ENCODE results near the gene DIDO1.

DIDO1 gene

GRCh38 chr20:62965363-62965771 is 39.1 kb upstream of the DIDO1 start:
- Histone ChIP-seq H3K36me3 (ENCODE audit: control insufficient read depth, insufficient read depth, low read length) (no peaks in the 10 kb centered on the region), H3K4me3 (ENCODE audit: low read depth, low read length) (no peak overlapping the region), H3K4me2 (ENCODE audit: low read length) (no peak overlapping the region), H2AFZ (no peak overlapping the region), H3K27me3 (ENCODE audit: control insufficient read depth, insufficient read depth, low read length) (no peaks in the 10 kb centered on the region), H3K9me3 (ENCODE audit: control insufficient read depth, low read length) (no peaks in the 10 kb centered on the region), H3K4me1 (no peaks in the 10 kb centered on the region), H3K79me2 (no peaks in the 10 kb centered on the region), H3K27ac (no peak overlapping the region), H3K9ac (no peak overlapping the region)
- no peak for TF ChIP-seq CTCF (IDR thresholded peaks at IDR 0.05)

- Histone ChIP-seq H3K27ac (no peak overlapping the region), H3K4me1 (no peaks in the 10 kb centered on the region), H3K79me2 (no peaks in the 10 kb centered on the region), H3K4me2 (ENCODE audit: low read length) (no peak overlapping the region), H2AFZ (no peak overlapping the region), H3K36me3 (ENCODE audit: control insufficient read depth, insufficient read depth, low read length) (no peaks in the 10 kb centered on the region), H3K4me3 (ENCODE audit: low read depth, low read length) (no peak overlapping the region), H3K9ac (no peak overlapping the region), H3K27me3 (ENCODE audit: control insufficient read depth, insufficient read depth, low read length) (no peaks in the 10 kb centered on the region), H3K9me3 (ENCODE audit: control insufficient read depth, low read length) (no peaks in the 10 kb centered on the region)
- TF ChIP-seq CTCF (IDR thresholded peaks at IDR 0.05), result no peak
Observed at GRCh38 chr20:62964700-62965099, 38.4 kb upstream of the DIDO1 start.

- Histone ChIP-seq H3K9ac (no peak overlapping the region), H3K4me2 (ENCODE audit: low read length) (no peak overlapping the region), H3K27me3 (ENCODE audit: control insufficient read depth, insufficient read depth, low read length) (no peaks in the 10 kb centered on the region), H3K36me3 (ENCODE audit: control insufficient read depth, insufficient read depth, low read length) (no peaks in the 10 kb centered on the region), H3K79me2 (no peaks in the 10 kb centered on the region), H3K9me3 (ENCODE audit: control insufficient read depth, low read length) (no peaks in the 10 kb centered on the region), H3K27ac (no peak overlapping the region), H2AFZ (no peak overlapping the region), H3K4me1 (no peaks in the 10 kb centered on the region), H3K4me3 (ENCODE audit: low read depth, low read length) (no peak overlapping the region)
- TF ChIP-seq CTCF (IDR thresholded peaks at IDR 0.05), result no peak
Observed at GRCh38 chr20:62963614-62964397, 37.5 kb upstream of the DIDO1 start.

- no peak overlapping the region for H3K4me2 ChIP-seq (ENCODE audit: low read length)
- no peak overlapping the region for H3K27ac ChIP-seq
- H3K27me3 ChIP-seq (ENCODE audit: control insufficient read depth, insufficient read depth, low read length), result no peaks in the 10 kb centered on the region
- TF ChIP-seq CTCF (IDR thresholded peaks at IDR 0.05), result no peak
- H3K9ac ChIP-seq, result no peak overlapping the region
- H3K4me3 ChIP-seq (ENCODE audit: low read depth, low read length), result no peak overlapping the region
- H3K4me1 ChIP-seq, result no peaks in the 10 kb centered on the region
- H3K79me2 ChIP-seq, result no peaks in the 10 kb centered on the region
- no peaks in the 10 kb centered on the region for H3K36me3 ChIP-seq (ENCODE audit: control insufficient read depth, insufficient read depth, low read length)
- H2AFZ ChIP-seq, result no peak overlapping the region
- no peaks in the 10 kb centered on the region for H3K9me3 ChIP-seq (ENCODE audit: control insufficient read depth, low read length)
Observed at GRCh38 chr20:62962891-62963613, 36.7 kb upstream of the DIDO1 start.

Data from parathyroid adenoma (tissue), 2 donors.